HepG2 (cell line): Measurements from ENCODE around the gene CHRNA7. TPM values are rescaled to one million over a fixed set of nuclear protein-coding genes. Genes with fewer than 3 reads are reported as not detected.

Experiments
- ATAC-seq: fragments of 200-7000 bp; cut with Tn5 transposase; 3 replicates; pipeline ENCODE4 v1.9.1; 2020; ENCODE audit warnings: mild to moderate bottlenecking, moderate library complexity
- BruUV-seq: library from RNA; stranded (reverse); fragments of 400-500 nt; replicated peaks from 2 replicates; lab custom pipeline; 2021; lab: Mats Ljungman, UMichigan
- CTCF ChIA-PET: fragments of 300-600 bp; formaldehyde crosslinking; extraction: SDS; loops from one replicate; lab custom pipeline; 2021; ENCODE audit warnings: low total read pairs, inconsistent platforms, low intra/inter-chr PET ratio; lab: Yijun Ruan, JAX
- POLR2A ChIA-PET: fragments of 350-600 bp; sonication (Branson Sonifier 250); formaldehyde crosslinking; loops from one replicate; lab custom pipeline; 2020; ENCODE audit warnings: antibody characterized with exemption, inconsistent platforms; lab: Yijun Ruan, JAX
- DNase-seq: peaks from one replicate; pipeline ENCODE4 v3.0.0-alpha.2; 2015; ENCODE audit warnings: low spot score
- FAIRE-seq: peaks from 3 replicates; lab custom pipeline; 2011; peaks lifted over from hg19 to GRCh38; lab: Jason Lieb, UNC
- H2AFZ ChIP-seq: one replicate; pipeline ENCODE4 v1.6.1; 2011; ENCODE audit warnings: low read length, inconsistent platforms
- H3K27ac ChIP-seq: fragments of 300-600 bp; 3 replicates; pipeline ENCODE4 v1.8.0; 2011; ENCODE audit warnings: mixed run types, mild to moderate bottlenecking, mixed read lengths, low read length, inconsistent platforms; ENCODE audit not compliant: insufficient read depth; ENCODE audit errors: extremely low read length
- H3K27me3 ChIP-seq, 2 experiments: fragments of 200-600 bp in 1 of 2; 2 replicates in 1 of 2; 3 replicates in 1 of 2; pipeline versions ENCODE4 v1.6.0 to v1.8.0; 2011; ENCODE audit warnings: low read length in 2 of 2, mild to moderate bottlenecking in 2 of 2, moderate library complexity in 2 of 2, inconsistent platforms in 1 of 2; ENCODE audit not compliant: insufficient read depth in 2 of 2, control insufficient read depth in 1 of 2
- H3K36me3 ChIP-seq, 2 experiments: fragments of 200-600 bp in 1 of 2; replicated peaks in 1 of 2; 2 replicates in 1 of 2; 3 replicates in 1 of 2; pipeline versions ENCODE4 v1.5.1 to v1.8.0; 2011; ENCODE audit warnings: low read length in 2 of 2, inconsistent platforms in 1 of 2; ENCODE audit not compliant: insufficient read depth in 2 of 2, control insufficient read depth in 1 of 2
- H3K4me1 ChIP-seq: 2 replicates; pipeline ENCODE4 v1.5.1; 2012; ENCODE audit warnings: low read length, inconsistent platforms; ENCODE audit not compliant: insufficient read depth
- H3K4me2 ChIP-seq: 2 replicates; pipeline ENCODE4 v1.6.0; 2011; ENCODE audit warnings: low read depth, low read length, inconsistent platforms
- H3K4me3 ChIP-seq, 3 experiments: fragments of 200-600 bp in 1 of 3; sonication (generic), shearing (Covaris generic) in 1 of 3; replicated peaks in 1 of 3; 2 replicates each; pipeline ENCODE4 v1.5.1; 2011 to 2016; ENCODE audit warnings: low read length in 3 of 3, inconsistent platforms in 2 of 3, low read depth in 2 of 3, mild to moderate bottlenecking in 2 of 3, control low read depth in 1 of 3, mixed read lengths in 1 of 3; ENCODE audit not compliant: insufficient read depth in 1 of 3
- H3K79me2 ChIP-seq: one replicate; pipeline ENCODE4 v1.6.1; 2011; ENCODE audit warnings: low read length, inconsistent platforms; ENCODE audit not compliant: insufficient read depth
- H3K9ac ChIP-seq: 2 replicates; pipeline ENCODE4 v1.6.0; 2011; ENCODE audit warnings: mild to moderate bottlenecking, low read depth, low read length, inconsistent platforms; ENCODE audit not compliant: insufficient read depth
- H3K9me3 ChIP-seq: 2 replicates; pipeline ENCODE4 v1.5.1; 2012; ENCODE audit warnings: mild to moderate bottlenecking, low read length
- H4K20me1 ChIP-seq: 2 replicates; pipeline ENCODE4 v1.6.0; 2011; ENCODE audit warnings: inconsistent platforms, mild to moderate bottlenecking, low read length, moderate library complexity; ENCODE audit not compliant: insufficient read depth
- CREB3 ChIP-seq: sonication (generic); formaldehyde crosslinking; IDR thresholded peaks from 2 replicates; pipeline ENCODE4 v1.5.0; 2020; ENCODE audit warnings: missing genetic modification reagents
- FOSL2 ChIP-seq: sonication (generic); formaldehyde crosslinking; IDR thresholded peaks from 2 replicates; pipeline ENCODE4 v1.4.0; 2020; ENCODE audit warnings: missing genetic modification reagents
- MAF1 ChIP-seq: sonication (generic); formaldehyde crosslinking; IDR thresholded peaks from 2 replicates; pipeline ENCODE4 v1.5.0; 2020; ENCODE audit warnings: missing genetic modification reagents, borderline replicate concordance
- PRPF4 ChIP-seq: fragments of 200-400 bp; formaldehyde crosslinking; IDR thresholded peaks from 2 replicates; pipeline ENCODE4 v1.6.1; 2016; ENCODE audit warnings: low read length, low read depth; ENCODE audit not compliant: poor library complexity, severe bottlenecking
- PTBP1 ChIP-seq: fragments of 200-400 bp; formaldehyde crosslinking; IDR thresholded peaks from 2 replicates; pipeline ENCODE4 v1.6.1; 2018; ENCODE audit warnings: low read length, low read depth; ENCODE audit not compliant: poor library complexity, severe bottlenecking
- SUZ12 ChIP-seq: fragments of 150-350 bp; IDR thresholded peaks from 2 replicates; pipeline ENCODE4 v1.6.1; 2014; ENCODE audit warnings: low read depth, low read length
- TCF7 ChIP-seq: sonication (generic); IDR thresholded peaks from 2 replicates; pipeline ENCODE4 v1.6.1; 2016; ENCODE audit warnings: antibody characterized with exemption, low read depth
- TP53 ChIP-seq: sonication (generic); formaldehyde crosslinking; conservative IDR thresholded peaks from 2 replicates; pipeline ENCODE4 v1.4.0; 2020; ENCODE audit warnings: missing genetic modification reagents
- ZBTB37 ChIP-seq: sonication (generic); formaldehyde crosslinking; IDR thresholded peaks from 2 replicates; pipeline ENCODE4 v1.4.0; 2020; ENCODE audit warnings: mild to moderate bottlenecking, missing genetic modification reagents
- ZSCAN30 ChIP-seq: sonication (generic); formaldehyde crosslinking; IDR thresholded peaks from 2 replicates; pipeline ENCODE4 v1.5.0; 2020; ENCODE audit warnings: mild to moderate bottlenecking, missing genetic modification reagents
- WGBS: methylation state at CpG from one replicate; pipeline ENCODE4 v1.1.6; 2017; ENCODE audit warnings: low lambda C conversion rate; 5-methylcytosine and 5-hydroxymethylcytosine counted together
- in situ Hi-C: cut with HindIII; loops from 2 replicates; pipeline ENCODE4 v1.10.0; 2017; ENCODE audit warnings: low pct_unique_long_range_greater_than_20kb; ENCODE audit not compliant: extremely low pct_ligation_motif_present
- intact Hi-C: fragments of 100-400 bp; cut with micrococcal nuclease; formaldehyde crosslinking; loops from one replicate; pipeline ENCODE4 v1.10.0; 2022; ENCODE audit not compliant: unreplicated experiment
- polyA plus RNA-seq, 8 experiments: library from polyadenylated mRNA; depleted of rRNA in 3 of 8; stranded (reverse) in 7 of 8; unstranded in 1 of 8; fragments of >200 nt; fragmentation: Illumina TruSeq in 4 of 8; extraction: Trizol in 4 of 8; gene quantifications; 2 replicates each; pipeline versions ENCODE4 v1.2.1 to v1.2.3, GENCODE V29; 2011 to 2016; ENCODE audit warnings: low read depth in 4 of 8, missing spikeins in 1 of 8, mixed read lengths in 1 of 8; ENCODE audit not compliant: insufficient read depth in 1 of 8
- total RNA-seq, 5 experiments: library from RNA; depleted of rRNA; stranded (reverse); fragments of >200 nt; fragmentation: Illumina TruSeq; extraction: Trizol; gene quantifications; 2 replicates each; pipeline ENCODE4 v1.2.3, GENCODE V29; 2016; ENCODE audit warnings: low read depth in 1 of 5
- TF ChIP-seq, protein P1 (sequence below): sonication (generic); formaldehyde crosslinking; IDR thresholded peaks from 2 replicates; pipeline ENCODE4 v1.4.0; 2020; ENCODE audit warnings: missing genetic modification reagents
- TF ChIP-seq, protein P2 (sequence below): sonication (generic); formaldehyde crosslinking; IDR thresholded peaks from 2 replicates; pipeline ENCODE4 v1.8.0; 2022; ENCODE audit warnings: missing genetic modification reagents, mild to moderate bottlenecking, borderline replicate concordance
- TF ChIP-seq, protein P3 (sequence below): sonication (generic); formaldehyde crosslinking; IDR thresholded peaks from 2 replicates; pipeline ENCODE4 v1.4.0; 2020; ENCODE audit warnings: missing genetic modification reagents

Gene CHRNA7
- total and polyA plus RNA-seq, 2 of the 13 experiments (the other 11 are each of a cell fraction or from before 2014, with no cell fraction given), result 1.3 to 1.4 TPM

GRCh38 chr15:32108661-32109060 is 78.3 kb downstream of the CHRNA7 start:
- Histone ChIP-seq H3K4me1 (peaks cover 11% of the 10 kb centered on the region), H3K79me2 (no peaks in the 10 kb centered on the region), H3K9ac (no peak overlapping the region), H3K9me3 (no peaks in the 10 kb centered on the region), H3K36me3 (no peaks in the 10 kb centered on the region), H3K4me2 (no peak overlapping the region), H3K4me3 (no peak overlapping the region), H4K20me1 (no peaks in the 10 kb centered on the region), H3K27me3 (peaks cover 2 to 6% of the 10 kb centered on the region in 2 experiments; a peak in 2 of 5 replicates), H2AFZ (no peak overlapping the region), H3K27ac (no peak overlapping the region)
- BruUV-seq, result no TSS peak
- ChIA-PET CTCF (no interaction called here), POLR2A (no interaction called here)
- WGBS, result 87% methylated on average over 5 of the region's 5 CpGs
- in situ Hi-C loops (no loop called here), intact Hi-C loops (no loop called here)
- DNase-seq, result no peak
- no peak for ATAC-seq
- FAIRE-seq, result no peak
- TF ChIP-seq TP53 (CRISPR knock-in tag) (no peak), ZSCAN30 (CRISPR knock-in tag) (no peak), TCF7 (no peak), SUZ12 (no peak), ZBTB37 (CRISPR knock-in tag) (no peak), CREB3 (CRISPR knock-in tag) (no peak), PRPF4 (no peak), FOSL2 (CRISPR knock-in tag) (no peak), PTBP1 (no peak), MAF1 (CRISPR knock-in tag) (no peak)
- TF ChIP-seq, protein P1, sequence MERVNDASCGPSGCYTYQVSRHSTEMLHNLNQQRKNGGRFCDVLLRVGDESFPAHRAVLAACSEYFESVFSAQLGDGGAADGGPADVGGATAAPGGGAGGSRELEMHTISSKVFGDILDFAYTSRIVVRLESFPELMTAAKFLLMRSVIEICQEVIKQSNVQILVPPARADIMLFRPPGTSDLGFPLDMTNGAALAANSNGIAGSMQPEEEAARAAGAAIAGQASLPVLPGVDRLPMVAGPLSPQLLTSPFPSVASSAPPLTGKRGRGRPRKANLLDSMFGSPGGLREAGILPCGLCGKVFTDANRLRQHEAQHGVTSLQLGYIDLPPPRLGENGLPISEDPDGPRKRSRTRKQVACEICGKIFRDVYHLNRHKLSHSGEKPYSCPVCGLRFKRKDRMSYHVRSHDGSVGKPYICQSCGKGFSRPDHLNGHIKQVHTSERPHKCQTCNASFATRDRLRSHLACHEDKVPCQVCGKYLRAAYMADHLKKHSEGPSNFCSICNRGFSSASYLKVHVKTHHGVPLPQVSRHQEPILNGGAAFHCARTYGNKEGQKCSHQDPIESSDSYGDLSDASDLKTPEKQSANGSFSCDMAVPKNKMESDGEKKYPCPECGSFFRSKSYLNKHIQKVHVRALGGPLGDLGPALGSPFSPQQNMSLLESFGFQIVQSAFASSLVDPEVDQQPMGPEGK (CRISPR knock-in tag), result no peak
- TF ChIP-seq, protein P2, sequence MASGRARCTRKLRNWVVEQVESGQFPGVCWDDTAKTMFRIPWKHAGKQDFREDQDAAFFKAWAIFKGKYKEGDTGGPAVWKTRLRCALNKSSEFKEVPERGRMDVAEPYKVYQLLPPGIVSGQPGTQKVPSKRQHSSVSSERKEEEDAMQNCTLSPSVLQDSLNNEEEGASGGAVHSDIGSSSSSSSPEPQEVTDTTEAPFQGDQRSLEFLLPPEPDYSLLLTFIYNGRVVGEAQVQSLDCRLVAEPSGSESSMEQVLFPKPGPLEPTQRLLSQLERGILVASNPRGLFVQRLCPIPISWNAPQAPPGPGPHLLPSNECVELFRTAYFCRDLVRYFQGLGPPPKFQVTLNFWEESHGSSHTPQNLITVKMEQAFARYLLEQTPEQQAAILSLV (CRISPR knock-in tag), result no peak
- TF ChIP-seq, protein P3, sequence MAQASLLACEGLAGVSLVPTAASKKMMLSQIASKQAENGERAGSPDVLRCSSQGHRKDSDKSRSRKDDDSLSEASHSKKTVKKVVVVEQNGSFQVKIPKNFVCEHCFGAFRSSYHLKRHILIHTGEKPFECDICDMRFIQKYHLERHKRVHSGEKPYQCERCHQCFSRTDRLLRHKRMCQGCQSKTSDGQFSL (CRISPR knock-in tag), result no peak
